Endodermal cell (in vitro differentiated cells): ENCODE data around the gene NUP210. TPM values are rescaled to one million over a fixed set of nuclear protein-coding genes. Genes with fewer than 3 reads are reported as not detected.
"Not testable (repeated sequence)": the region's sequence is repeated elsewhere in the genome, so short reads cannot be mapped to it uniquely, and the experiment has no call there.

Experiments used
- DNase-seq: peaks from one replicate; pipeline ENCODE4 v3.0.0-alpha.2; 2017
- H3K27ac ChIP-seq: 2 replicates; pipeline ENCODE4 v1.5.1; 2013; ENCODE audit warnings: mild to moderate bottlenecking, low read depth, low read length, moderate library complexity
- H3K27me3 ChIP-seq: 2 replicates; pipeline ENCODE4 v1.6.1; 2013; ENCODE audit warnings: mild to moderate bottlenecking, low read length, moderate library complexity; ENCODE audit not compliant: insufficient read depth, control insufficient read depth, poor library complexity, severe bottlenecking
- H3K36me3 ChIP-seq: 2 replicates; pipeline ENCODE4 v1.7.0; 2013; ENCODE audit warnings: mild to moderate bottlenecking, low read length, moderate library complexity; ENCODE audit not compliant: control insufficient read depth, insufficient read depth
- H3K4me1 ChIP-seq: one replicate; pipeline ENCODE4 v1.7.0; 2013; ENCODE audit warnings: low read length; ENCODE audit not compliant: control insufficient read depth, insufficient read depth
- H3K4me3 ChIP-seq: 2 replicates; pipeline ENCODE4 v1.5.1; 2013; ENCODE audit warnings: mild to moderate bottlenecking, low read length, moderate library complexity
- H3K9ac ChIP-seq: 2 replicates; pipeline ENCODE4 v1.6.1; 2013; ENCODE audit warnings: mild to moderate bottlenecking, low read length, moderate library complexity; ENCODE audit not compliant: poor library complexity, severe bottlenecking; ENCODE audit errors: extremely low read depth
- H3K9me3 ChIP-seq: 2 replicates; pipeline ENCODE4 v1.6.1; 2013; ENCODE audit warnings: mild to moderate bottlenecking, low read length, moderate library complexity; ENCODE audit not compliant: control insufficient read depth
- H3K27ac Mint-ChIP-seq: 2 replicates; pipeline ENCODE4 v1.8.0; 2020; ENCODE audit warnings: mixed read lengths
- H3K27me3 Mint-ChIP-seq: 2 replicates; pipeline ENCODE4 v1.8.0; 2021; ENCODE audit warnings: mild to moderate bottlenecking, mixed read lengths; ENCODE audit not compliant: insufficient read depth
- H3K36me3 Mint-ChIP-seq: 2 replicates; pipeline ENCODE4 v1.8.0; 2020; ENCODE audit warnings: low read depth, mixed read lengths
- H3K4me1 Mint-ChIP-seq: 2 replicates; pipeline ENCODE4 v1.8.0; 2020; ENCODE audit warnings: mixed read lengths
- H3K4me3 Mint-ChIP-seq: 2 replicates; pipeline ENCODE4 v1.8.0; 2020; ENCODE audit warnings: mild to moderate bottlenecking, moderate library complexity, mixed read lengths
- H3K9me3 Mint-ChIP-seq: 2 replicates; pipeline ENCODE4 v1.8.0; 2020; ENCODE audit warnings: mild to moderate bottlenecking, mixed read lengths
- WGBS, 2 experiments: methylation state at CpG; one replicate each; pipeline versions ENCODE4 v1.1.5 to v1.1.7; 2013; ENCODE audit warnings: missing lambda C conversion rate in 2 of 2, mixed read lengths in 1 of 2; ENCODE audit not compliant: insufficient coverage in 1 of 2, insufficient read length in 1 of 2; 5-methylcytosine and 5-hydroxymethylcytosine counted together
- total RNA-seq, 2 donors: library from RNA; stranded (reverse); fragmentation: NEBNext Ultra II Directional in 1 of 2; extraction: Animal tissue kit (Norgen Biotek cat#: 25700) in 1 of 2; gene quantifications; 2 replicates in 1 of 2; 3 replicates in 1 of 2; pipeline ENCODE4 v1.2.1, GENCODE V29; 2021
- TF ChIP-seq, protein P1 (sequence below): fragments of 200-600 bp; sonication (generic); conservative IDR thresholded peaks from 2 replicates; pipeline ENCODE4 v1.5.0; 2021; ENCODE audit warnings: antibody characterized with exemption, mild to moderate bottlenecking

NUP210 gene
- total RNA-seq, 2 donors from 2014 or later = 43.0 to 62.3 TPM

DNA sequence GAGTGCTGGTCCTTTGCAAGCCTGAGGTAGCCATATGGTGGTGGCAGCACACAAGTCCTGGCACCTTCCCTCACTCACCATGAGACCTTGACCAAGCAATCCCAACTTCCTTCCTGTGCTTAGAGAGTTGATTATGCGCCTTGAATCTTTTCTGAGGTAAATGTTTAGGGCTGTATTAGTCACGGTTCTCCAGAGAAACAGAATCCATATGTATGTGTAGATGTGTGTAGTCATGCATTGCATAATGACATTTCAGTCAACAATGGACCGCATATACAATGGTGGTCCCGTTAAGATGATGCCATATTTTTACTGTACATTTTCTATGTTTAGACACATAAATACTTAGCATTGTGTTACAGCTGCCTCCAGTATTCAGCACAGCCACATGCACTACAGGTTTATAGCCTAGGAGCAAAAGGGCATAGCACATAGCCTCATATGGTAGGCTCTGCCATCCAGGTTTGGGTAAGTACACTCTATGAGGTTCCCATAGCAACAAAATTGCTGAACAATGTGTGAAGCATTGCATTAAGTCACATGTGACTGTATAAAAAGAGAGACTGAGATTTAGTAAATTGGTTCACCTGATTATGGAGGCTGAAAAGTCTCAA, 20.2 kb upstream of the NUP210 start:
- 86 to 90% methylated on average over 3 to 4 of the region's 4 CpGs for WGBS, 2 experiments
- TF ChIP-seq, protein P1, sequence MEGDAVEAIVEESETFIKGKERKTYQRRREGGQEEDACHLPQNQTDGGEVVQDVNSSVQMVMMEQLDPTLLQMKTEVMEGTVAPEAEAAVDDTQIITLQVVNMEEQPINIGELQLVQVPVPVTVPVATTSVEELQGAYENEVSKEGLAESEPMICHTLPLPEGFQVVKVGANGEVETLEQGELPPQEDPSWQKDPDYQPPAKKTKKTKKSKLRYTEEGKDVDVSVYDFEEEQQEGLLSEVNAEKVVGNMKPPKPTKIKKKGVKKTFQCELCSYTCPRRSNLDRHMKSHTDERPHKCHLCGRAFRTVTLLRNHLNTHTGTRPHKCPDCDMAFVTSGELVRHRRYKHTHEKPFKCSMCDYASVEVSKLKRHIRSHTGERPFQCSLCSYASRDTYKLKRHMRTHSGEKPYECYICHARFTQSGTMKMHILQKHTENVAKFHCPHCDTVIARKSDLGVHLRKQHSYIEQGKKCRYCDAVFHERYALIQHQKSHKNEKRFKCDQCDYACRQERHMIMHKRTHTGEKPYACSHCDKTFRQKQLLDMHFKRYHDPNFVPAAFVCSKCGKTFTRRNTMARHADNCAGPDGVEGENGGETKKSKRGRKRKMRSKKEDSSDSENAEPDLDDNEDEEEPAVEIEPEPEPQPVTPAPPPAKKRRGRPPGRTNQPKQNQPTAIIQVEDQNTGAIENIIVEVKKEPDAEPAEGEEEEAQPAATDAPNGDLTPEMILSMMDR = no peak
- Histone ChIP-seq H3K9me3 (no peaks in the 10 kb centered on the region), H3K4me1 (no peaks in the 10 kb centered on the region), H3K4me3 (no peak overlapping the region), H3K27me3 (no peaks in the 10 kb centered on the region), H3K36me3 (no peaks in the 10 kb centered on the region), H3K9ac (no peak overlapping the region), H3K27ac (no peak overlapping the region)
- no peaks in the 10 kb centered on the region for H3K4me1 Mint-ChIP-seq
- H3K27ac Mint-ChIP-seq = no peak overlapping the region
- peaks cover 2% of the 10 kb centered on the region for H3K9me3 Mint-ChIP-seq
- H3K36me3 Mint-ChIP-seq = peaks cover 3% of the 10 kb centered on the region
- H3K4me3 Mint-ChIP-seq = no peak overlapping the region
- no peaks in the 10 kb centered on the region for H3K27me3 Mint-ChIP-seq
- no peak for DNase-seq

- H3K27ac Mint-ChIP-seq, H3K4me1 ChIP-seq, H3K4me1 Mint-ChIP-seq, H3K36me3 ChIP-seq, H3K9me3 Mint-ChIP-seq, H3K27ac ChIP-seq, DNase-seq, H3K9me3 ChIP-seq, H3K4me3 ChIP-seq, H3K27me3 ChIP-seq, H3K27me3 Mint-ChIP-seq, H3K36me3 Mint-ChIP-seq, H3K9ac ChIP-seq, H3K4me3 Mint-ChIP-seq: not testable (repeated sequence)
- 89 to 98% methylated on average over 4 of the region's 4 CpGs for WGBS, 2 experiments
Observed at GRCh38 chr3:13436213-13436612, 16.1 kb upstream of the NUP210 start.

DNA sequence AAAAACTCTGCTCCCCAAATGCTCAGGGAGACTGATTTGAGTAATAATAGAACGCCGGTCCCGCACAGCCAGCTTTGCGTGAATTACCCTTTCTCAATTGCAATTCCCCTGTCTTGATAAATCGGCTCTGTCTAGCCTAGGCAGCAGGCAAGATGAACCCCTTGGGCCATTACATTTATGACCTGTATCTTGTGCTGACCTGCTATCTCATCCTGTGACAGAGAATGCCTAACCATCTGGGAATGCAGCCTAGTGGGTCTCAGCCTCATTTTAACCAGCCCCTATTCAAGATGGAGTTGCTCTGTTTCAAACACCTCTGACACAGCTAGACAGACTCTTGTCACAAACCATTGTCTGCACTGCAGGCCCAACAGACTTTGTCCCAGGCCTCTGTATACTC, 13.8 kb upstream of the NUP210 start:
- Mint-ChIP-seq H3K9me3 (peaks cover 12% of the 10 kb centered on the region), H3K36me3 (no peaks in the 10 kb centered on the region), H3K4me3 (no peak overlapping the region), H3K27ac (no peak overlapping the region), H3K27me3 (peaks cover 2% of the 10 kb centered on the region), H3K4me1 (no peaks in the 10 kb centered on the region)
- Histone ChIP-seq H3K4me3 (no peak overlapping the region), H3K27me3 (no peaks in the 10 kb centered on the region), H3K36me3 (no peaks in the 10 kb centered on the region), H3K9ac (no peak overlapping the region), H3K27ac (peak overlapping the region; percentile 1), H3K9me3 (peaks cover 4% of the 10 kb centered on the region), H3K4me1 (no peaks in the 10 kb centered on the region)
- WGBS, 2 experiments = 86 to 93% methylated on average over 5 of the region's 5 CpGs
- no peak for DNase-seq
- TF ChIP-seq, protein P1 = no peak

DNA sequence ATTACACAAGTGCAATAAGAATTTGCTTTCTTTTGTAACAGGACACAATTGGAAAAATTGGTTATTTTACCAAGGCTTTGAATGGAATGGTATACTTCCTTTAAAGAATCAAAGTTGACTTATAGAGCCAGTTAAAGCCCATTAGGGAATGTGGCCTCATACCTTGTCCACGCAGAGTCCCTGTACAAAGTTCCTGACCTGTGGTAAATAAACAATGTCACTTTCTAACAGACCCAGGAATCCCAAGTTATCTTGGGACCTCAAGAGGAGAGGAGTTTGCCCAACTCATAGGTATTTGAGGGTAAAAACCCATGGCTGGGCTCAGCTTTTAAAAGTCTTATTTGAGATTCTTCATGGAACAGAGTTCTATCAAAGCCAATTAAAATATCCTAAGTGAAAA, 12.0 kb upstream of the NUP210 start:
- Mint-ChIP-seq H3K27me3 (peaks cover 2% of the 10 kb centered on the region), H3K4me1 (peaks cover 4% of the 10 kb centered on the region), H3K36me3 (no peaks in the 10 kb centered on the region), H3K9me3 (peaks cover 12% of the 10 kb centered on the region), H3K4me3 (no peak overlapping the region), H3K27ac (no peak overlapping the region)
- WGBS, 2 experiments = 90 to 100% methylated on average over 1 of the region's 1 CpG
- Histone ChIP-seq H3K9me3 (peaks cover 4% of the 10 kb centered on the region), H3K27ac (no peak overlapping the region), H3K27me3 (no peaks in the 10 kb centered on the region), H3K9ac (no peak overlapping the region), H3K4me3 (no peak overlapping the region), H3K4me1 (no peaks in the 10 kb centered on the region), H3K36me3 (no peaks in the 10 kb centered on the region)
- no peak for DNase-seq
- TF ChIP-seq, protein P1 = no peak

GRCh38 chr3:13430411-13430875, 10.3 kb upstream of the NUP210 start:
- H3K9ac ChIP-seq, H3K27ac ChIP-seq, H3K4me3 Mint-ChIP-seq, H3K36me3 ChIP-seq, H3K27ac Mint-ChIP-seq, H3K27me3 Mint-ChIP-seq, H3K27me3 ChIP-seq, H3K36me3 Mint-ChIP-seq, H3K4me1 Mint-ChIP-seq, DNase-seq, H3K4me1 ChIP-seq, H3K9me3 ChIP-seq, H3K4me3 ChIP-seq: not testable (repeated sequence)
- WGBS, 2 experiments = 86 to 89% methylated on average over 2 of the region's 2 CpGs
- H3K9me3 Mint-ChIP-seq = peaks cover 12% of the 10 kb centered on the region
